Type B pancreatic cell (in vitro differentiated cells): ENCODE measurements around the gene IFIT1B. TPM values are rescaled to one million over a fixed set of nuclear protein-coding genes. Genes with fewer than 3 reads are reported as not detected.

ENCODE experiments used
- DNase-seq: peaks from one replicate; pipeline ENCODE4 v3.0.0; 2021; ENCODE audit warnings: mixed read lengths; ENCODE audit not compliant: unreplicated experiment; ENCODE audit errors: extremely low spot score
- H3K27ac Mint-ChIP-seq: 2 replicates; pipeline ENCODE4 v1.8.0; 2021; ENCODE audit warnings: mild to moderate bottlenecking, mixed read lengths
- H3K27me3 Mint-ChIP-seq: 2 replicates; pipeline ENCODE4 v1.8.0; 2021; ENCODE audit warnings: mixed read lengths
- H3K36me3 Mint-ChIP-seq: 2 replicates; pipeline ENCODE4 v1.8.0; 2021; ENCODE audit warnings: mixed read lengths
- H3K4me1 Mint-ChIP-seq: one replicate; pipeline ENCODE4 v1.8.0; 2021; ENCODE audit warnings: mixed read lengths; ENCODE audit not compliant: unreplicated experiment
- H3K4me3 Mint-ChIP-seq: 2 replicates; pipeline ENCODE4 v1.8.0; 2021; ENCODE audit warnings: mild to moderate bottlenecking, mixed read lengths
- H3K9me3 Mint-ChIP-seq: 2 replicates; pipeline ENCODE4 v1.8.0; 2021; ENCODE audit warnings: mixed read lengths
- total RNA-seq: library from RNA; stranded (reverse); gene quantifications from 2 replicates; pipeline ENCODE4 v1.2.1, GENCODE V29; 2021; ENCODE audit warnings: low replicate concordance
- TF ChIP-seq, protein P1 (sequence below): fragments of 200-600 bp; sonication (generic); conservative IDR thresholded peaks from 2 replicates; pipeline ENCODE4 v1.5.0; 2021; ENCODE audit warnings: antibody characterized with exemption, mild to moderate bottlenecking

Gene IFIT1B
- total RNA-seq, 1 donor from 2014 or later: not detected

DNA sequence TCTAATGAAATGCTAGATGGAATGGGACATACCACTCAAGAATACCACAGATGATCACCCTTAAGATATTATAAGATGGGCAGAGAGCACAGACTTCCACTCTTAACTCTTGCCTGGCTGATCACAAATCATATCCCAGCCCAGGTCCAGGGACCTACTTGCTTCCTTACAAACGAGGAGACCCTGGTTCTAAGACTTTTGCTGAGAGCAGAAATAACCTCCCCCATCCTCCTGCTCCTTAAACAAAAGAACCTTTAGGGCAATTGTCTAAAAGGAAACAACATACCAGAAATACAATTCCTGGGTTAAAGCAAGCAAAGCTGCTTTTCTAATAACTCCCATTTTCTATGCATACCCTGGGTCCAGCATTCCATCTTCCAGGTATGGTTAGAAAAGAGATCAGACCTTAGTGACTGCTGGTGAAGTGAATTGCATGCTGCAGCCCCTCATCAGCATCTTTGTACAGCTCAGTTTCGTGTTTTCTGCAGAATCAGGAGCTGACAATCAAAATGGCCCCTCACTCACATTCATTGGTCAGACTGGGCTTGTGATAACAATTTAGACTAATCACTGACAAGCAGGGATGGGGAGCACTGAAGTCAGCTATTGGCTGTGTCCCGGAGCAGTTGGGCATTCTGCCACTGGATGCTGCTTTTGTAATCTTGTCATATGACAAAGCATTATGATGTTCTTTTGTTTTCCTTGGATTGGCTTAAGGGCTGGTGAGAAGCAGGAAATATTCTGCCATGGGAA, 35.5 kb upstream of the IFIT1B start:
- H3K4me3 Mint-ChIP-seq: no peak overlapping the region
- H3K27ac Mint-ChIP-seq: peak overlapping the region; percentile 23
- TF ChIP-seq, protein P1, sequence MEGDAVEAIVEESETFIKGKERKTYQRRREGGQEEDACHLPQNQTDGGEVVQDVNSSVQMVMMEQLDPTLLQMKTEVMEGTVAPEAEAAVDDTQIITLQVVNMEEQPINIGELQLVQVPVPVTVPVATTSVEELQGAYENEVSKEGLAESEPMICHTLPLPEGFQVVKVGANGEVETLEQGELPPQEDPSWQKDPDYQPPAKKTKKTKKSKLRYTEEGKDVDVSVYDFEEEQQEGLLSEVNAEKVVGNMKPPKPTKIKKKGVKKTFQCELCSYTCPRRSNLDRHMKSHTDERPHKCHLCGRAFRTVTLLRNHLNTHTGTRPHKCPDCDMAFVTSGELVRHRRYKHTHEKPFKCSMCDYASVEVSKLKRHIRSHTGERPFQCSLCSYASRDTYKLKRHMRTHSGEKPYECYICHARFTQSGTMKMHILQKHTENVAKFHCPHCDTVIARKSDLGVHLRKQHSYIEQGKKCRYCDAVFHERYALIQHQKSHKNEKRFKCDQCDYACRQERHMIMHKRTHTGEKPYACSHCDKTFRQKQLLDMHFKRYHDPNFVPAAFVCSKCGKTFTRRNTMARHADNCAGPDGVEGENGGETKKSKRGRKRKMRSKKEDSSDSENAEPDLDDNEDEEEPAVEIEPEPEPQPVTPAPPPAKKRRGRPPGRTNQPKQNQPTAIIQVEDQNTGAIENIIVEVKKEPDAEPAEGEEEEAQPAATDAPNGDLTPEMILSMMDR: no peak
- no peaks in the 10 kb centered on the region for H3K9me3 Mint-ChIP-seq
- peaks cover 20% of the 10 kb centered on the region for H3K4me1 Mint-ChIP-seq
- H3K27me3 Mint-ChIP-seq: no peaks in the 10 kb centered on the region
- DNase-seq: no peak
- peaks cover 7% of the 10 kb centered on the region for H3K36me3 Mint-ChIP-seq

GRCh38 chr10:89343089-89343767, 34.6 kb upstream of the IFIT1B start:
- TF ChIP-seq, protein P1: no peak
- H3K4me1 Mint-ChIP-seq: peaks cover 25% of the 10 kb centered on the region
- H3K27ac Mint-ChIP-seq: no peak overlapping the region
- H3K27me3 Mint-ChIP-seq: no peaks in the 10 kb centered on the region
- H3K4me3 Mint-ChIP-seq: no peak overlapping the region
- DNase-seq: no peak
- H3K9me3 Mint-ChIP-seq: no peaks in the 10 kb centered on the region
- H3K36me3 Mint-ChIP-seq: peaks cover 7% of the 10 kb centered on the region

DNA sequence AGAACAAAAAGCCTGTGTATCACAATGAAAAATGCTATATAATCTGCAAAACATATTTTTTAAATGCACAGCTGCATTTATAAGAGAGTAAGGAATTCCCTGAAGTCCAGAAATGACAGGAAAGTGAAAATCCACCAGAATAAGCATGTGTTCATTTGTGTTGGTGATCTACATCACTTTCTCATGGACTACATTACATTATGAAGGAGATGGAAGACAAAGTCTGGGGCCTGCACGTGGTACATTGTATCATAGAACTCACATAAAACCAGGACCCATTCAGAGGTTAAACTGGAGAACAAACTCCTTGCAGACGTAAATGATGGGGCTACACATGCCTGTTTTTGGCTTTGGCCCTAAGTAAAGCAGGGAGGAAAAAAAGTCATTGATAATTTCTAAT, 33.7 kb upstream of the IFIT1B start:
- H3K36me3 Mint-ChIP-seq: peaks cover 4% of the 10 kb centered on the region
- H3K27ac Mint-ChIP-seq: no peak overlapping the region
- no peaks in the 10 kb centered on the region for H3K27me3 Mint-ChIP-seq
- DNase-seq: no peak
- H3K4me3 Mint-ChIP-seq: no peak overlapping the region
- no peaks in the 10 kb centered on the region for H3K9me3 Mint-ChIP-seq
- TF ChIP-seq, protein P1: no peak
- peaks cover 34% of the 10 kb centered on the region for H3K4me1 Mint-ChIP-seq

GRCh38 chr10:89345367-89346000, 32.4 kb upstream of the IFIT1B start:
- TF ChIP-seq, protein P1: no peak
- Mint-ChIP-seq H3K36me3 (no peaks in the 10 kb centered on the region), H3K27ac (no peak overlapping the region), H3K27me3 (no peaks in the 10 kb centered on the region), H3K4me1 (peaks cover 39% of the 10 kb centered on the region), H3K4me3 (no peak overlapping the region), H3K9me3 (no peaks in the 10 kb centered on the region)
- no peak for DNase-seq

- no peaks in the 10 kb centered on the region for H3K36me3 Mint-ChIP-seq
- TF ChIP-seq, protein P1: no peak
- H3K4me1 Mint-ChIP-seq: peaks cover 49% of the 10 kb centered on the region
- no peaks in the 10 kb centered on the region for H3K9me3 Mint-ChIP-seq
- DNase-seq: no peak
- no peaks in the 10 kb centered on the region for H3K27me3 Mint-ChIP-seq
- H3K27ac Mint-ChIP-seq: no peak overlapping the region
- no peak overlapping the region for H3K4me3 Mint-ChIP-seq
These were observed 31.2 kb upstream of the IFIT1B start for GRCh38 chr10:89346405-89347254.
